ENCODE measurements around the gene ALG12. TPM values are rescaled to one million over a fixed set of nuclear protein-coding genes. Genes with fewer than 3 reads are reported as not detected.

Gene ALG12
- total RNA-seq, 1 donor from 2014 or later: 26.2 TPM

GRCh38 chr22:49951000-49951677 is 32.9 kb upstream of the ALG12 start:
- Histone ChIP-seq H3K27me3 (ENCODE audit: insufficient read depth, low read length) (no peaks in the 10 kb centered on the region), H3K27ac (ENCODE audit: low read depth, low read length) (no peak overlapping the region), H2AFZ (ENCODE audit: low read depth, low read length) (no peak overlapping the region), H3K9ac (ENCODE audit: low read length) (no peak overlapping the region), H3K4me2 (ENCODE audit: low read length) (no peak overlapping the region), H3K36me3 (ENCODE audit: insufficient read depth, low read length) (no peaks in the 10 kb centered on the region), H3K4me1 (ENCODE audit: insufficient read depth, low read length) (peaks cover 12% of the 10 kb centered on the region), H4K20me1 (ENCODE audit: insufficient read depth, low read length) (no peaks in the 10 kb centered on the region), H3K4me3 (ENCODE audit: insufficient read depth, low read depth, low read length) (no peak overlapping the region), H3K79me2 (ENCODE audit: insufficient read depth, low read length) (no peaks in the 10 kb centered on the region), H3K9me3 (ENCODE audit: insufficient read depth, low read depth, low read length) (no peaks in the 10 kb centered on the region)
- Mint-ChIP-seq H3K36me3 (ENCODE audit: low read depth, unreplicated experiment) (no peaks in the 10 kb centered on the region), H3K4me3 (ENCODE audit: unreplicated experiment) (no peak overlapping the region), H3K27me3 (ENCODE audit: low read depth, unreplicated experiment) (peaks cover 4% of the 10 kb centered on the region), H3K27ac (ENCODE audit: unreplicated experiment) (no peak overlapping the region), H3K4me1 (ENCODE audit: low read depth, unreplicated experiment) (peaks cover 6% of the 10 kb centered on the region), H3K9me3 (ENCODE audit: unreplicated experiment) (no peaks in the 10 kb centered on the region)
- FAIRE-seq: no peak
- TF ChIP-seq CTCF (IDR thresholded peaks at IDR 0.05; ENCODE audit: insufficient read depth, low read depth, low read length) (no peak), EZH2 (IDR thresholded peaks at IDR 0.05; ENCODE audit: insufficient read depth, low read length) (no peak)
- no peak for DNase-seq (ENCODE audit: low read depth)

- Mint-ChIP-seq H3K27me3 (ENCODE audit: low read depth, unreplicated experiment) (peaks cover 6% of the 10 kb centered on the region), H3K4me1 (ENCODE audit: low read depth, unreplicated experiment) (peaks cover 6% of the 10 kb centered on the region), H3K27ac (ENCODE audit: unreplicated experiment) (no peak overlapping the region), H3K36me3 (ENCODE audit: low read depth, unreplicated experiment) (no peaks in the 10 kb centered on the region), H3K4me3 (ENCODE audit: unreplicated experiment) (no peak overlapping the region), H3K9me3 (ENCODE audit: unreplicated experiment) (no peaks in the 10 kb centered on the region)
- Histone ChIP-seq H3K27ac (ENCODE audit: low read depth, low read length) (no peak overlapping the region), H2AFZ (ENCODE audit: low read depth, low read length) (no peak overlapping the region), H3K9ac (ENCODE audit: low read length) (no peak overlapping the region), H3K4me2 (ENCODE audit: low read length) (no peak overlapping the region), H3K36me3 (ENCODE audit: insufficient read depth, low read length) (no peaks in the 10 kb centered on the region), H4K20me1 (ENCODE audit: insufficient read depth, low read length) (no peaks in the 10 kb centered on the region), H3K27me3 (ENCODE audit: insufficient read depth, low read length) (no peaks in the 10 kb centered on the region), H3K79me2 (ENCODE audit: insufficient read depth, low read length) (no peaks in the 10 kb centered on the region), H3K9me3 (ENCODE audit: insufficient read depth, low read depth, low read length) (no peaks in the 10 kb centered on the region), H3K4me3 (ENCODE audit: insufficient read depth, low read depth, low read length) (no peak overlapping the region), H3K4me1 (ENCODE audit: insufficient read depth, low read length) (peaks cover 12% of the 10 kb centered on the region)
- TF ChIP-seq EZH2 (IDR thresholded peaks at IDR 0.05; ENCODE audit: insufficient read depth, low read length) (no peak), CTCF (IDR thresholded peaks at IDR 0.05; ENCODE audit: insufficient read depth, low read depth, low read length) (no peak)
- no peak for DNase-seq (ENCODE audit: low read depth)
- no peak for FAIRE-seq
These were observed 32.3 kb upstream of the ALG12 start for GRCh38 chr22:49950396-49950994.

DNA sequence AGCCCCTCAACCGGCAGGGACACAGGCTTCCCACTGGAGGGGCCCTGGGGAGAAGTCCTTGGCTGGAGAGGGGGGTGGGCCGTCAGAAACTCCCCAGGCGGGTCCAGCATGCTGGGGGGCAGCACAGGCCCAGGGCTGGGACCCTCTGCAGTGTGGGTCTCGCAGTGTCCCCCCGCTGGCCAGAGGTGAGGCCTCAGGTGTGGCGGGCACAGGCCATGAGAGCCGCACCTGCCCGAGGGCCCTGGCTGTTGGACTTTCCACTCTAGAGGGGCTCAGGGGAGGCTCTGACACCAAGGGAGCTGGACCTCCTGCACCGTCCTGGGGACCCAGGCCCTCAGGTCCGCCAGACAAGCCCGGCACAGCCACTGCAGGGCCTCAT is 31.7 kb upstream of the ALG12 start:
- H3K27me3 ChIP-seq (ENCODE audit: insufficient read depth, low read length): no peaks in the 10 kb centered on the region
- TF ChIP-seq CTCF (IDR thresholded peaks at IDR 0.05; ENCODE audit: insufficient read depth, low read depth, low read length) (no peak), EZH2 (IDR thresholded peaks at IDR 0.05; ENCODE audit: insufficient read depth, low read length) (no peak)
- H3K27ac ChIP-seq (ENCODE audit: low read depth, low read length): no peak overlapping the region
- Mint-ChIP-seq H3K27ac (ENCODE audit: unreplicated experiment) (no peak overlapping the region), H3K4me3 (ENCODE audit: unreplicated experiment) (no peak overlapping the region), H3K36me3 (ENCODE audit: low read depth, unreplicated experiment) (no peaks in the 10 kb centered on the region), H3K27me3 (ENCODE audit: low read depth, unreplicated experiment) (peaks cover 4% of the 10 kb centered on the region), H3K9me3 (ENCODE audit: unreplicated experiment) (no peaks in the 10 kb centered on the region), H3K4me1 (ENCODE audit: low read depth, unreplicated experiment) (peaks cover 6% of the 10 kb centered on the region)
- H3K4me3 ChIP-seq (ENCODE audit: insufficient read depth, low read depth, low read length): no peak overlapping the region
- FAIRE-seq (no peak), DNase-seq (ENCODE audit: low read depth) (no peak)
- H3K9me3 ChIP-seq (ENCODE audit: insufficient read depth, low read depth, low read length): no peaks in the 10 kb centered on the region
- peaks cover 12% of the 10 kb centered on the region for H3K4me1 ChIP-seq (ENCODE audit: insufficient read depth, low read length)
- H3K36me3 ChIP-seq (ENCODE audit: insufficient read depth, low read length): no peaks in the 10 kb centered on the region
- no peak overlapping the region for H3K9ac ChIP-seq (ENCODE audit: low read length)
- H4K20me1 ChIP-seq (ENCODE audit: insufficient read depth, low read length): no peaks in the 10 kb centered on the region
- no peak overlapping the region for H2AFZ ChIP-seq (ENCODE audit: low read depth, low read length)
- H3K79me2 ChIP-seq (ENCODE audit: insufficient read depth, low read length): no peaks in the 10 kb centered on the region
- H3K4me2 ChIP-seq (ENCODE audit: low read length): no peak overlapping the region
